AG08396 (cell line): ENCODE data around the gene SPAG16.

Source experiments
- DNase-seq: peaks from one replicate; pipeline ENCODE4 v3.0.0; 2012; ENCODE audit warnings: low spot score, mixed read lengths

SPAG16 gene

GRCh38 chr2:214265991-214266489 lies 981.8 kb downstream of the SPAG16 start:
- DNase-seq = peak; percentile 5

GRCh38 chr2:214277880-214278279 lies 993.6 kb downstream of the SPAG16 start:
- DNase-seq = no peak

GRCh38 chr2:214286011-214286410 lies 1001.7 kb downstream of the SPAG16 start:
- no peak for DNase-seq

GRCh38 chr2:214293593-214293992 lies 1009.3 kb downstream of the SPAG16 start:
- no peak for DNase-seq

- DNase-seq = no peak
These were observed 1010.2 kb downstream of the SPAG16 start for GRCh38 chr2:214294426-214294825.

- DNase-seq = no peak
These were observed 1013.2 kb downstream of the SPAG16 start for GRCh38 chr2:214297423-214297822.

GRCh38 chr2:214310319-214310718 lies 1026.1 kb downstream of the SPAG16 start:
- DNase-seq = no peak

GRCh38 chr2:214311031-214311533 lies 1026.8 kb downstream of the SPAG16 start:
- DNase-seq = no peak

GRCh38 chr2:214311931-214312749 lies 1027.9 kb downstream of the SPAG16 start:
- DNase-seq = no peak

GRCh38 chr2:214315324-214315723 lies 1031.1 kb downstream of the SPAG16 start:
- DNase-seq = no peak

GRCh38 chr2:214320211-214320610 lies 1035.9 kb downstream of the SPAG16 start:
- no peak for DNase-seq

GRCh38 chr2:214322662-214323061 lies 1038.4 kb downstream of the SPAG16 start:
- DNase-seq = peak; percentile 37

- DNase-seq = no peak
These were observed 1041.1 kb downstream of the SPAG16 start for GRCh38 chr2:214325404-214325803.

GRCh38 chr2:214328941-214329340 lies 1044.7 kb downstream of the SPAG16 start:
- DNase-seq = no peak

GRCh38 chr2:214341646-214342045 lies 1057.4 kb downstream of the SPAG16 start:
- DNase-seq = no peak

GRCh38 chr2:214358506-214358905 lies 1074.2 kb downstream of the SPAG16 start:
- DNase-seq = no peak

- no peak for DNase-seq
These were observed 1076.9 kb downstream of the SPAG16 start for GRCh38 chr2:214361116-214361515.

GRCh38 chr2:214365549-214365948 lies 1081.3 kb downstream of the SPAG16 start:
- no peak for DNase-seq

- no peak for DNase-seq
These were observed 1082.9 kb downstream of the SPAG16 start for GRCh38 chr2:214367171-214367570.

- no peak for DNase-seq
These were observed 1092.5 kb downstream of the SPAG16 start for GRCh38 chr2:214376618-214377285.

GRCh38 chr2:214377286-214377624 lies 1093.0 kb downstream of the SPAG16 start:
- no peak for DNase-seq

GRCh38 chr2:214378455-214379103 lies 1094.3 kb downstream of the SPAG16 start:
- DNase-seq = no peak

GRCh38 chr2:214379227-214379626 lies 1095.0 kb downstream of the SPAG16 start:
- no peak for DNase-seq
